ENCODE measurements around the gene TSPAN18. TPM values are rescaled to one million over a fixed set of nuclear protein-coding genes. Genes with fewer than 3 reads are reported as not detected.

TSPAN18 gene
- total and polyA plus RNA-seq, 2 of the 8 experiments (the other 6 are each of a cell fraction or from before 2014, with no cell fraction given) = 5.2 to 10.2 TPM

GRCh38 chr11:44936525-44936924 lies 209.8 kb downstream of the TSPAN18 start:
- no peak overlapping the region; the same call in 1 of the 2 replicates for H3K18ac ChIP-seq (ENCODE audit: extremely low read depth, low read length)
- no peak overlapping the region for H2AFZ ChIP-seq (ENCODE audit: low read length)
- H3K4ac ChIP-seq (replicated peaks; ENCODE audit: insufficient read length, low read depth, low read length) = no peak overlapping the region
- no peak overlapping the region for H3K23ac ChIP-seq (ENCODE audit: insufficient read length)
- 24% methylated on average over 13 of the region's 20 CpGs; no CpG with 5 or more reads in 1 of the 2 experiments for WGBS, 2 experiments (ENCODE audit: extremely low coverage in 1 of 2, insufficient coverage in 1 of 2, insufficient read length in 1 of 2, insufficient replicate concordance in 2 of 2, low coverage in 1 of 2, low lambda C conversion rate in 2 of 2, missing lambda C conversion rate in 1 of 2)
- no peaks in the 10 kb centered on the region for H3K9me3 ChIP-seq (ENCODE audit: insufficient read depth in 2 of 2, low read depth in 1 of 2, low read length in 1 of 2)
- H4K8ac ChIP-seq (ENCODE audit: extremely low read depth, insufficient read depth, low read length) = no peak overlapping the region
- H3K9ac ChIP-seq (replicated peaks in 1 of 4; ENCODE audit: extremely low read depth in 1 of 4, low read depth in 3 of 4, low read length in 3 of 4) = no peak overlapping the region
- CTCF ChIA-PET (ENCODE audit: partially characterized antibody) = interaction anchor here (0.6 to 24.5 kb wide), 51 partner anchors 8 to 1191 kb away, joined by 3 to 1347 read pairs (median 4); partner anchors contain the start of gene TP53I11
- H3K79me1 ChIP-seq (ENCODE audit: low read depth, low read length) = no peaks in the 10 kb centered on the region
- H3K36me3 ChIP-seq (ENCODE audit: control insufficient read depth in 2 of 4, insufficient read depth in 4 of 4, low read length in 3 of 4) = peaks cover 0 to 23% (median 6%) of the 10 kb centered on the region in 4 experiments; a peak in 4 of 8 replicates
- 0 out of 8 replicates have a peak overlapping the region, but pooled peaks of 1 of the 4 experiments have one; percentile 18 for H3K4me3 ChIP-seq (ENCODE audit: extremely low read depth in 1 of 4, insufficient read depth in 2 of 4, low read depth in 3 of 4, low read length in 4 of 4)
- no peak overlapping the region for H4K5ac ChIP-seq (ENCODE audit: insufficient read length, low read depth, low read length)
- H2BK120ac ChIP-seq (replicated peaks; ENCODE audit: low read depth, low read length) = no peak overlapping the region
- no peak overlapping the region for H2BK12ac ChIP-seq (ENCODE audit: low read depth, low read length)
- H3K14ac ChIP-seq (ENCODE audit: insufficient read length) = no peak overlapping the region
- no peak overlapping the region for H2BK5ac ChIP-seq (ENCODE audit: low read depth, low read length)
- DNase-seq (ENCODE audit: low read depth in 1 of 2, low spot score in 2 of 2) (peak; percentile 64 to 98), FAIRE-seq (peak; percentile 79)
- peaks cover 0 to 11% (median 7%) of the 10 kb centered on the region in 4 experiments; a peak in 6 of 7 replicates for H3K4me1 ChIP-seq (replicated peaks in 1 of 4; ENCODE audit: control insufficient read depth in 3 of 4, insufficient read depth in 4 of 4, low read length in 3 of 4)
- no peak overlapping the region for H2BK15ac ChIP-seq (ENCODE audit: low read length)
- POLR2A ChIA-PET (ENCODE audit: partially characterized antibody) = interaction anchor here (0.7 to 2.8 kb wide), 9 partner anchors 9 to 169 kb away, joined by 3 to 18 read pairs (median 3); no protein-coding TSS in a partner anchor
- H2BK20ac ChIP-seq (ENCODE audit: low read length) = no peak overlapping the region; the same call in 1 of the 2 replicates
- no peaks in the 10 kb centered on the region for H3K27me3 ChIP-seq (replicated peaks in 1 of 4; ENCODE audit: control insufficient read depth in 3 of 4, extremely low read depth in 1 of 4, insufficient read depth in 3 of 4, low read length in 3 of 4)
- peaks cover 2 to 5% of the 10 kb centered on the region in 2 experiments for H4K20me1 ChIP-seq (replicated peaks in 1 of 2; ENCODE audit: control insufficient read depth in 1 of 2, insufficient read depth in 2 of 2, low read length in 2 of 2)
- no peak overlapping the region for H4K91ac ChIP-seq (replicated peaks; ENCODE audit: insufficient read length, low read length)
- no peak overlapping the region for H2AK5ac ChIP-seq (ENCODE audit: low read depth, low read length)
- H3K56ac ChIP-seq (replicated peaks; ENCODE audit: insufficient read length, low read depth, low read length) = no peak overlapping the region
- H3K23me2 ChIP-seq (ENCODE audit: low read depth, low read length) = no peaks in the 10 kb centered on the region
- no peak overlapping the region for H3K27ac ChIP-seq (ENCODE audit: low read depth, low read length)
- H3K4me2 ChIP-seq (ENCODE audit: insufficient read depth in 1 of 2, low read depth in 2 of 2, low read length in 2 of 2) = peak overlapping the region in 1 of 2 experiments; percentile 49; a peak in 1 of 4 replicates
- peaks cover 0 to 3% of the 10 kb centered on the region in 2 experiments; a peak in 1 of 4 replicates for H3K79me2 ChIP-seq (ENCODE audit: control insufficient read depth in 1 of 2, insufficient read depth in 2 of 2, low read length in 2 of 2)
- TF ChIP-seq RAD21 (IDR thresholded peaks at IDR 0.05 in 1 of 2, conservative IDR thresholded peaks at IDR 0.05 in 1 of 2; ENCODE audit: low read depth in 2 of 2, low read length in 2 of 2) (peak; percentile 98 to 99), CHD2 (IDR thresholded peaks at IDR 0.05; ENCODE audit: low read length) (no peak), TAF7 (optimal IDR thresholded peaks at IDR 0.05; ENCODE audit: borderline replicate concordance, low read depth, low read length) (no peak), GTF2F1 (IDR thresholded peaks at IDR 0.05; ENCODE audit: borderline replicate concordance, low read depth, low read length) (no peak), HDAC2 (IDR thresholded peaks at IDR 0.05; ENCODE audit: borderline replicate concordance in 1 of 2, low read depth in 2 of 2, low read length in 2 of 2) (no peak), POLR2AphosphoS5 (IDR thresholded peaks at IDR 0.05; ENCODE audit: low read depth, low read length) (0 out of 2 replicates have a peak, but pooled peaks have one; percentile 13), SP1 (IDR thresholded peaks at IDR 0.05; ENCODE audit: low read depth, low read length) (no peak), KDM5A (IDR thresholded peaks at IDR 0.05; ENCODE audit: low read length) (no peak), CHD1 (IDR thresholded peaks at IDR 0.05; ENCODE audit: low read depth, low read length) (no peak), POLR2A (IDR thresholded peaks at IDR 0.05; ENCODE audit: control extremely low read depth in 1 of 2, low read depth in 2 of 2, low read length in 2 of 2) (no peak), RBBP5 (IDR thresholded peaks at IDR 0.05; ENCODE audit: borderline replicate concordance, low read depth, low read length) (no peak)
- TF ChIP-seq, protein P1, sequence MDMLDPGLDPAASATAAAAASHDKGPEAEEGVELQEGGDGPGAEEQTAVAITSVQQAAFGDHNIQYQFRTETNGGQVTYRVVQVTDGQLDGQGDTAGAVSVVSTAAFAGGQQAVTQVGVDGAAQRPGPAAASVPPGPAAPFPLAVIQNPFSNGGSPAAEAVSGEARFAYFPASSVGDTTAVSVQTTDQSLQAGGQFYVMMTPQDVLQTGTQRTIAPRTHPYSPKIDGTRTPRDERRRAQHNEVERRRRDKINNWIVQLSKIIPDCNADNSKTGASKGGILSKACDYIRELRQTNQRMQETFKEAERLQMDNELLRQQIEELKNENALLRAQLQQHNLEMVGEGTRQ (IDR thresholded peaks at IDR 0.05; ENCODE audit: low read length) = no peak
